Measurements from ENCODE around the gene PKN1. TPM values are rescaled to one million over a fixed set of nuclear protein-coding genes. Genes with fewer than 3 reads are reported as not detected.

PKN1 gene
- total and polyA plus RNA-seq, 2 of the 4 experiments (the other 2 are of a cell fraction), result 39.1 to 41.4 TPM

DNA sequence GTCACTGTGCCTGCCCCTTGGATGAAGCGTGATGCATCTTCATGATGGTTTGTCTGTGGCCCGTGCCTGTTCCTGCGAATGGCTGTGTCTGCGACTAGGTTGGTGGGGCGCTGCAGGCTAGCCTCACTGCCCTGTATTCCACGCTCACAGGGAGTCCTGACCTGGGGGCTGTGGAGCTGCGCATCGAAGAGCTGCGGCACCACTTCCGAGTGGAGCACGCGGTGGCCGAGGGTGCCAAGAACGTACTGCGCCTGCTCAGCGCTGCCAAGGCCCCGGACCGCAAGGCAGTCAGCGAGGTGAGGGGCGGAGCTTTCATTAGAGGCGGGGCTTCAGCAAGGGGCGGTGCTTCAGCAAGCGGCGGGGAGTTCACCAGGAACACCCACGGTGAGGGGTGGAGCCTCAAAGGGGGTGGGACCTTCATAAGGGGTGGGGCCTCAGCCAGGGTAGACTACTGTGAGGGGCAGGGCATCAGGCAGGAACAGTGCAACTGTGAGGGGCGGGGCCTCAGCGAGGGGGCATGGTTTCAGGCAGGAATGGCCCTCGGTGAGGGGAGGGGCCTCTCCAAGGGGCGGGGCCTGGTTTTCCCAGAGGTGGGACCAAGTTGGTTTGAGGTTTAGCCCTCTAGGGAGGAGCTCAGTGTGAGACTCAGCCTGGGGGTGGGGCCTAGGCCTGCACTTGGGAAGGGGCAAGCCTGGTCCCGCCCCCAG is 17.2 kb downstream of the PKN1 start:
- in situ Hi-C loops (cut with MboI; ENCODE audit: low sequenced_read_pairs), result no loop called here

More for the DNA sequence above, 17.2 kb downstream of the PKN1 start:
- Histone ChIP-seq H4K8ac (ENCODE audit: low read depth in 2 of 2, low read length in 2 of 2) (no peak overlapping the region), H2AK9ac (replicated peaks; ENCODE audit: low read depth, low read length, poor library complexity) (no peak overlapping the region), H3K79me1 (ENCODE audit: low read depth in 1 of 2, low read length in 2 of 2) (peaks cover 0 to 14% of the 10 kb centered on the region in 2 experiments; a peak in 3 of 4 replicates), H2AFZ (replicated peaks; ENCODE audit: low read length, poor library complexity) (no peak overlapping the region), H3K4ac (ENCODE audit: low read depth, low read length) (no peak overlapping the region), H3K56ac (ENCODE audit: extremely low read depth, insufficient read depth, low read length) (no peak overlapping the region), H3K4me3 (ENCODE audit: insufficient read depth, low read depth, low read length) (no peak overlapping the region), H3K9ac (ENCODE audit: low read depth, low read length) (no peak overlapping the region), H2BK120ac (ENCODE audit: low read depth, low read length) (no peak overlapping the region), H2AK5ac (ENCODE audit: low read depth, low read length) (no peak overlapping the region), H2BK20ac (ENCODE audit: low read depth, low read length) (no peak overlapping the region), H3K18ac (ENCODE audit: low read depth, low read length) (no peak overlapping the region), H4K5ac (ENCODE audit: low read depth, low read length) (no peak overlapping the region), H3K27me3 (ENCODE audit: control insufficient read depth, insufficient read depth, low read length) (no peaks in the 10 kb centered on the region), H3K9me1 (ENCODE audit: insufficient read depth, low read length) (peaks cover 11% of the 10 kb centered on the region), H2BK5ac (ENCODE audit: low read depth, low read length, poor library complexity, severe bottlenecking) (no peak overlapping the region), H3K27ac (ENCODE audit: insufficient read depth, low read length) (no peak overlapping the region), H4K91ac (ENCODE audit: insufficient read depth, low read depth, low read length) (no peak overlapping the region), H3K4me1 (ENCODE audit: control insufficient read depth, insufficient read depth, low read length) (no peaks in the 10 kb centered on the region), H3K36me3 (ENCODE audit: control insufficient read depth, insufficient read depth, low read length) (peaks cover 60% of the 10 kb centered on the region), H4K20me1 (ENCODE audit: insufficient read depth, low read length) (peaks cover 4% of the 10 kb centered on the region), H3K14ac (replicated peaks; ENCODE audit: low read depth, low read length) (no peak overlapping the region), H3K4me2 (ENCODE audit: low read depth, low read length) (no peak overlapping the region), H3K23ac (ENCODE audit: low read depth, low read length) (no peak overlapping the region), H2BK15ac (ENCODE audit: low read depth, low read length) (no peak overlapping the region), H3K9me3 (ENCODE audit: control insufficient read depth, insufficient read depth, low read length) (no peaks in the 10 kb centered on the region)
- CTCF ChIA-PET, result no interaction called here
- TF ChIP-seq, protein P1, sequence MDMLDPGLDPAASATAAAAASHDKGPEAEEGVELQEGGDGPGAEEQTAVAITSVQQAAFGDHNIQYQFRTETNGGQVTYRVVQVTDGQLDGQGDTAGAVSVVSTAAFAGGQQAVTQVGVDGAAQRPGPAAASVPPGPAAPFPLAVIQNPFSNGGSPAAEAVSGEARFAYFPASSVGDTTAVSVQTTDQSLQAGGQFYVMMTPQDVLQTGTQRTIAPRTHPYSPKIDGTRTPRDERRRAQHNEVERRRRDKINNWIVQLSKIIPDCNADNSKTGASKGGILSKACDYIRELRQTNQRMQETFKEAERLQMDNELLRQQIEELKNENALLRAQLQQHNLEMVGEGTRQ (IDR thresholded peaks at IDR 0.05; ENCODE audit: low read depth, low read length), result no peak
- TF ChIP-seq MAFK (IDR thresholded peaks at IDR 0.05; ENCODE audit: low read depth, low read length) (no peak), RAD21 (IDR thresholded peaks at IDR 0.05; ENCODE audit: low read length) (no peak)
- TF ChIP-seq, protein P2, sequence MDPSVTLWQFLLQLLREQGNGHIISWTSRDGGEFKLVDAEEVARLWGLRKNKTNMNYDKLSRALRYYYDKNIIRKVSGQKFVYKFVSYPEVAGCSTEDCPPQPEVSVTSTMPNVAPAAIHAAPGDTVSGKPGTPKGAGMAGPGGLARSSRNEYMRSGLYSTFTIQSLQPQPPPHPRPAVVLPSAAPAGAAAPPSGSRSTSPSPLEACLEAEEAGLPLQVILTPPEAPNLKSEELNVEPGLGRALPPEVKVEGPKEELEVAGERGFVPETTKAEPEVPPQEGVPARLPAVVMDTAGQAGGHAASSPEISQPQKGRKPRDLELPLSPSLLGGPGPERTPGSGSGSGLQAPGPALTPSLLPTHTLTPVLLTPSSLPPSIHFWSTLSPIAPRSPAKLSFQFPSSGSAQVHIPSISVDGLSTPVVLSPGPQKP (IDR thresholded peaks at IDR 0.05; ENCODE audit: borderline replicate concordance, low read depth, low read length), result no peak
- 95% methylated on average over 21 of the region's 30 CpGs; no CpG with 5 or more reads in 1 of the 2 experiments for WGBS, 2 experiments (ENCODE audit: extremely low coverage in 2 of 2, insufficient read length in 1 of 2)
- POLR2A ChIA-PET (ENCODE audit: unreplicated experiment), result no interaction called here
- no TSS peak for BruUV-seq (replicated peaks)
- ATAC-seq (ENCODE audit: low read depth) (peak; percentile 76), DNase-seq (no peak)
- intact Hi-C loops (cut with micrococcal nuclease) (no loop called here), dilution Hi-C loops (cut with HindIII; ENCODE audit: low sequenced_read_pairs, unreplicated experiment) (no loop called here)

Measured in IMR-90 (cell line).